Kidney glomerular epithelial cell (primary cell): Measurements from ENCODE around the gene PARVB.

Source experiments
- DNase-seq: peaks from one replicate; lab custom pipeline; 2025; lab: John Stamatoyannopoulos, UW

Gene PARVB

DNA sequence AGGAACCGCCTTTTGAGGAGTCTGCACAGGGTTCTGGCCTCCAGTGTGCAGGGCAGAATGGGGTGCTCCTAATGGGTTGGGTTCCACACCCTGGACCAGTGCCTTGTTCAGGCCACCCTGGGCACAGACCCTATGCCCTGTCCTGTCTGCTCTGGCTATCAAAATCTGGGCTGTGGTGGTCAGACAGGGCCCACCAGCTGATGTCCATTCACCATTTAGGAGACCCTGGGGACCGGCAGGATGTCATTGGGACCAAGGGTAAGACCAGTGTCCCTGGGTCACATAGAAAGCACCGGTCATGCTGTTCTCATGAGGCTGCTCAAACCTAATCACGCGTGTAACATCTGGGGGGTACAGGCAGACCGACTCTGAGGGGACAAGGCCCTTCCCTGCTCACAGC lies 194.0 kb downstream of the PARVB start:
- DNase-seq, result no peak

GRCh38 chr22:44219101-44219870 lies 195.2 kb downstream of the PARVB start:
- no peak for DNase-seq

GRCh38 chr22:44220727-44221680 lies 196.9 kb downstream of the PARVB start:
- no peak for DNase-seq

GRCh38 chr22:44221710-44222475 lies 197.8 kb downstream of the PARVB start:
- no peak for DNase-seq
